Measurements from ENCODE around the gene FCGR3A. TPM values are rescaled to one million over a fixed set of nuclear protein-coding genes. Genes with fewer than 3 reads are reported as not detected.
"Not testable (repeated sequence)": the region's sequence is repeated elsewhere in the genome, so short reads cannot be mapped to it uniquely, and the experiment has no call there.

Gene FCGR3A
- total RNA-seq, 1 donor from 2014 or later = not detected

DNA sequence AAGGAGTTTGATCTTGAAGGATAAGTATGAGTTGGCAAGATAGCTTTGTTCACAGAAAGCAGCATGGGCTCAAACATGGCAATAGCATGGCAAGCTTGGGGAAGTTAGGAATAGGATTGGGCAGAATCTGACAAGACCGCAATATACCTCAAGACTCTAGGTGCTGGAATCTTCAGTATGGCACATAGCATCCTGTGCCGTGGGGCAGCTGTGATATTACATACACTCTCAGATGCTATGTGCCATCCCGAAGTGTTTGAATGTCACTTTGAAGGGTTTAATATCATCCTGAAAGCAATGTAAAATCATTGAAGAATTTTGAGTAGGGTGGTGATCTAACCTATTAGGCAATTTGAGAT is 17.0 kb upstream of the FCGR3A start:
- H3F3A ChIP-seq (ENCODE audit: low read depth); H3K4me1 Mint-ChIP-seq; H3K27ac Mint-ChIP-seq; H3K4me3 Mint-ChIP-seq; H3K27me3 ChIP-seq; H3K9me3 Mint-ChIP-seq; H3K9me3 ChIP-seq (ENCODE audit: low read depth); H3K4me1 ChIP-seq; H3K9ac ChIP-seq; H3K4me3 ChIP-seq; H3K79me2 ChIP-seq (ENCODE audit: low read depth); H4K20me1 ChIP-seq (ENCODE audit: low read depth); DNase-seq (ENCODE audit: low spot score); H3K36me3 Mint-ChIP-seq; H3K36me3 ChIP-seq; H3K4me2 ChIP-seq; H3K27me3 Mint-ChIP-seq (ENCODE audit: insufficient read depth, low read depth); H3K27ac ChIP-seq: not testable (repeated sequence)
- peak overlapping the region; percentile 86 for H2AFZ ChIP-seq (replicated peaks)

DNA sequence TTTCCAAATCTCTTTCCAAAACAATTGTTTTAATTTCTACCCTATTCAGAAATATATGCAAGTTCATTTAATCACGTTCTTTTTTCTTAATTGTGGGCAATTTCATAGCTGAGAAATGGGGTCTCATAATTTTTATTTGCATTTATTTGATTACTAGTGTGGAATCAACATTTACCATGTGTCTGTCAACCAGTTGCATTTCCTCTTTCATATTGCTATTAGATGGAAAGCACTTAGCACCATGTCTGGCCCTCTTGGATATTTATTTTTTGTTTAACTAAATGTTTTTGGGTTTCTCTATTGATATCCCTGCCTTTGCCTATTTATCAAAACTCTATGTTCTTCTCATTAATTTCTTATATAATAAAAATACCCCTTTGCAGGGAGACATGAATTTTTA is 13.9 kb upstream of the FCGR3A start:
- not testable (repeated sequence) for H3K9me3 Mint-ChIP-seq, H3K4me1 Mint-ChIP-seq

DNA sequence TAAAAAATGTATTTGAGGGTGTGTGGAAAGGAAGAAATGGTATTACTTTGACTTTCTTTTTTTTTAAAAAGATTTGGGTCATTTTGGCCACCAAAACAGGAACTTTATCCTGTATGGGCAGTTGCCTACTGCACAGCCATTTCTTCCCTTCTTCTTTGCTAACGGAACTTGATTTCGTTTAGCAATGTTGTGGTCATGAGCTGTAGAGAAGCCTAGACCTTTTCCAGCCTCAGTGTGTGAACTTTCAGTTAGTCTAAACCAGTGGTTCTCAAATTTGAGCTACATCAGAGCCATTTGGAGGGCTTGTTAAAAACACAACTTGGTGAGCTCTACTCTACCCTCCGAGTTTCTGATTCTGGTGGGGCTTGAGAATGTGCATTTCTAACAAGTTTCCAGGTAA is 12.8 kb upstream of the FCGR3A start:
- H3K9me3 ChIP-seq (ENCODE audit: low read depth); DNase-seq (ENCODE audit: low spot score); H3K4me2 ChIP-seq; H3K79me2 ChIP-seq (ENCODE audit: low read depth); H3K27me3 ChIP-seq; H3K27ac ChIP-seq; H3K27me3 Mint-ChIP-seq (ENCODE audit: insufficient read depth, low read depth); H3K9ac ChIP-seq; H2AFZ ChIP-seq (replicated peaks); H3K4me1 ChIP-seq; H3K27ac Mint-ChIP-seq; H3K9me3 Mint-ChIP-seq; H3K4me1 Mint-ChIP-seq; H4K20me1 ChIP-seq (ENCODE audit: low read depth); H3F3A ChIP-seq (ENCODE audit: low read depth); H3K4me3 Mint-ChIP-seq; H3K36me3 Mint-ChIP-seq; H3K4me3 ChIP-seq; H3K36me3 ChIP-seq: not testable (repeated sequence)

More for the DNA sequence above, 13.9 kb upstream of the FCGR3A start:
- DNase-seq (ENCODE audit: low spot score); H3K36me3 Mint-ChIP-seq; H3K27ac ChIP-seq; H3K9ac ChIP-seq; H3K4me2 ChIP-seq; H2AFZ ChIP-seq (replicated peaks); H4K20me1 ChIP-seq (ENCODE audit: low read depth); H3F3A ChIP-seq (ENCODE audit: low read depth); H3K27me3 ChIP-seq; H3K36me3 ChIP-seq; H3K4me1 ChIP-seq; H3K79me2 ChIP-seq (ENCODE audit: low read depth); H3K4me3 ChIP-seq; H3K4me3 Mint-ChIP-seq; H3K27ac Mint-ChIP-seq; H3K27me3 Mint-ChIP-seq (ENCODE audit: insufficient read depth, low read depth); H3K9me3 ChIP-seq (ENCODE audit: low read depth): not testable (repeated sequence)

DNA sequence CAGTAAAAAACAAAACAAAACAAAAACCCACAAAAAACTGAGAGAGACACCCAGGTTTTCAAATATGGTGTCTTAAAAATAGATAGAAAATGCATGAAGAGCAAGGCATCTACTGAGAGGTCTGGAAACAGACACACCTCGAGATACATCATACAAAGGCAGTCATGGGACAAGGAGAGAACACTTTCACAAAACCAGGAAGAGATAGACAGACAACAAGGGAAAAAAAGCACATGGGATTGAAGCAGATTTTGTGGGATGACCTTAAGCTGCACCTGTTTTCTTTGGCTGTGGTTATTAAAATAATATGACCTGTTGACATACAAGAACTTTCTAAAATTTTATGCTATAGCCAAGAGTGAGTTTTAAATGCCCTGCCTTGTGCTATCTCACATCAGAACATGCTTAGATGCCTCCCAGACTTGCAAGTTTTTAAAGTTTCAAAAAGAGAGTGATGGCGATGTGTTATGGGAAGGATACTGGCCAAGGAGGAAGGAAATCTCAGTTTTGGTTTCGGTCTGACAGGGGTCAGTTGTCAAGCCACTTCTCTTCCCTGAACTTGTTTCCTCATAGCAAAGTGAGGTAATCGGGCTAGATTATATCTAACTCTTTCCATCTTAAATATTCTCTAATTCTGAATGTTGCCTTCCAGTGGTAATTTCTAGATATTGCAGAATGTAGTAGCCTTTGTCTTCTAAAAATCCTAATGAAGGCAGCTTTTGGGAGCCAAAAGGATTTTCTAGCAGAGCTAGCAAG is 11.5 kb upstream of the FCGR3A start:
- not testable (repeated sequence) for H3K4me2 ChIP-seq; H3K4me1 ChIP-seq; H3K9ac ChIP-seq; H3K36me3 ChIP-seq; H3K4me3 ChIP-seq; H3K27me3 ChIP-seq; H3K9me3 Mint-ChIP-seq; H3K27me3 Mint-ChIP-seq (ENCODE audit: insufficient read depth, low read depth); H3K27ac Mint-ChIP-seq; H2AFZ ChIP-seq (replicated peaks); H3K4me3 Mint-ChIP-seq; DNase-seq (ENCODE audit: low spot score); H3K9me3 ChIP-seq (ENCODE audit: low read depth); H3K36me3 Mint-ChIP-seq; H3K27ac ChIP-seq; H3K4me1 Mint-ChIP-seq; H3F3A ChIP-seq (ENCODE audit: low read depth); H3K79me2 ChIP-seq (ENCODE audit: low read depth); H4K20me1 ChIP-seq (ENCODE audit: low read depth)

DNA sequence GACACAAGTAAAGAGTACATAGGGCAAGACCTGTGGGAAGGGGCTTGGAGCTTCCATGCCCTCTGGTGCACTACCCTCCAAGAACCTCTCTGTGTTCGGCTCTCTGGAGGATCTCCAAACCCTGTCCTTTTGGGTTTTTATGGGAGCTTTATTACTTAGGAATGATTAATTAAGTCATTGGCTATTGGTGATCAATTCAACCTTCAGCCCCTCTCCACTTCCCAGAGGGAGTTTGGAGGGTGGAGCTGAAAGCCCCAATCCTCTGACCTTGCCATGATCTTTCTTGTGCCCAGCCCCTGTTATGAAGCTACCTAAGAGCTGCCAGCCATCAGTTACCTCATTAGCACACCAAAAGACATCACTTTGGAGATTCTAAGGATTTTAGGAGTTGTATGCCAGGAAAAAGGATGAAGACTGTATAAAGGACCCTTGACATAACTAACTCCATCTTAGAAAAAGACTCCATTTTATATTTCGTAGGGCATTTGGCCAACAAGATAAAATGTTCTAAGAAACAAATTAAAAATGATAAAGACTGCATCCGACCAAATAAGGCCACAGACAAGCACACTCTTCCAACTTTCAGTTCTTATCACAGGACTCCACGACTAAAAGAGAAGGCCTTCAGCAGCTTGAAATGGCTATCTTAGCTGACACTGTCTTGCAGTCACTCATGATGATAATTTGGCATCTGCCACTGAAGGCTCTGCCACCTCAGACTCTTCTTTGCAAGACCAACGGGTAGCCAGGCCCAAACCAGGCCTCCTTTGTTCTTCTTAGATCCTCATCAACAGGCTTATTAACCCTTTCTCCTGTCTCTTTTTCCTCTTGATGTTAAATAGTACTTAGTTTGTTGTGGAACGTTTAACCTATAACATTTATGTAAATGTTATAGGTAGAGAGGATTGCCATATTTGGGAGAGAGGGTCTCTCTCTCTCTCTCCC is 8.2 kb upstream of the FCGR3A start:
- H3K27ac ChIP-seq; H3K36me3 Mint-ChIP-seq; H3K9ac ChIP-seq; H3K4me1 Mint-ChIP-seq; H3K4me2 ChIP-seq; H3K27me3 Mint-ChIP-seq (ENCODE audit: insufficient read depth, low read depth); H3K79me2 ChIP-seq (ENCODE audit: low read depth); H3F3A ChIP-seq (ENCODE audit: low read depth); H3K9me3 Mint-ChIP-seq; H3K9me3 ChIP-seq (ENCODE audit: low read depth); H3K27me3 ChIP-seq; H3K27ac Mint-ChIP-seq; H4K20me1 ChIP-seq (ENCODE audit: low read depth); H2AFZ ChIP-seq (replicated peaks); H3K4me3 Mint-ChIP-seq; H3K4me3 ChIP-seq; DNase-seq (ENCODE audit: low spot score); H3K4me1 ChIP-seq; H3K36me3 ChIP-seq: not testable (repeated sequence)

DNA sequence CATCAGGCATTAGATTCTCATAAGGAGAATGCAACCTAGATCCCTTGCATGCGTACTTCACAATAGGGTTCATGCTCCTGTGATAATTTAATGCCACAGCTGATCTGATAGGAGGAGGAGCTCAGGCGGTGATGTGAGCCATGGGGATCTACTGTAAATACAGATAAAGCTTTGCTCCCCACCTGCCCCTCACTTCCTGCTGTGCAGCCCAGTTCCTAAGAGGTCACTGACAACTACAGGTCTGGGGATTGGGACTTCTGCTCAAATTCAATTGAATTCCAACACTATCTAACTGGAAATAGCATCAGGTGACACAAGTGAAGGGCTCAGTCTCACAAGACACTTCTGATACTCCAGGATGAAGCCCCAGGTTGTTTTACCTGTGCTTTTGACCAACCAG is 7.4 kb upstream of the FCGR3A start:
- not testable (repeated sequence) for H3K9me3 ChIP-seq (ENCODE audit: low read depth); H3K36me3 Mint-ChIP-seq; H3K27ac ChIP-seq

DNA sequence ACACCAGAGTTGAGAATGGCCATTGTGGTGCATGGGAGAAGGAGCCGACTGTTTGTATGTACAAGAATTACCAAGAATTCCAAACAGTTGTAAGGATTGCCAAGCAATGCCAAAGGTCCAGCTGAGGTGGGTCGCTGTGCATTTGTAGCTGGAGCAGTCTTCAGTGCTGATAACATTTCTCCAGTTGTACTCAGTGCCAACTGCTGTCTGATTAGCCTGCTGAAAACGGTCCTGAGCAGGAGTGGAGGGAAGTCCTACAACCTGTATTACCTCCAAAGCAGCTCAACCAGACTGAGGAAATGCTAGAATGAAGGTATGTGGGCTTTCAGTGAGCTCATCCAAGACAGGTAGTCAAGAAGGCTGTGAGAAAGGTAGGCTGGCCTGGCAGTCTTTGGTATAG is 6.5 kb upstream of the FCGR3A start:
- not testable (repeated sequence) for DNase-seq (ENCODE audit: low spot score); H3K27ac Mint-ChIP-seq; H3K9me3 ChIP-seq (ENCODE audit: low read depth); H3K4me1 Mint-ChIP-seq; H3K27me3 ChIP-seq; H3K4me3 ChIP-seq; H3K4me2 ChIP-seq; H3K36me3 ChIP-seq; H3K4me3 Mint-ChIP-seq; H3K79me2 ChIP-seq (ENCODE audit: low read depth); H3F3A ChIP-seq (ENCODE audit: low read depth); H3K9ac ChIP-seq; H3K27ac ChIP-seq; H4K20me1 ChIP-seq (ENCODE audit: low read depth); H3K36me3 Mint-ChIP-seq; H3K27me3 Mint-ChIP-seq (ENCODE audit: insufficient read depth, low read depth); H3K9me3 Mint-ChIP-seq; H2AFZ ChIP-seq (replicated peaks); H3K4me1 ChIP-seq

More for the DNA sequence above, 7.4 kb upstream of the FCGR3A start:
- H2AFZ ChIP-seq (replicated peaks); H3K27ac Mint-ChIP-seq; H3K9me3 Mint-ChIP-seq; H3K4me3 ChIP-seq; H4K20me1 ChIP-seq (ENCODE audit: low read depth); H3F3A ChIP-seq (ENCODE audit: low read depth); H3K79me2 ChIP-seq (ENCODE audit: low read depth); H3K4me1 ChIP-seq; H3K4me2 ChIP-seq; H3K36me3 ChIP-seq; H3K27me3 ChIP-seq; H3K9ac ChIP-seq; H3K4me1 Mint-ChIP-seq; H3K27me3 Mint-ChIP-seq (ENCODE audit: insufficient read depth, low read depth); H3K4me3 Mint-ChIP-seq; DNase-seq (ENCODE audit: low spot score): not testable (repeated sequence)

DNA sequence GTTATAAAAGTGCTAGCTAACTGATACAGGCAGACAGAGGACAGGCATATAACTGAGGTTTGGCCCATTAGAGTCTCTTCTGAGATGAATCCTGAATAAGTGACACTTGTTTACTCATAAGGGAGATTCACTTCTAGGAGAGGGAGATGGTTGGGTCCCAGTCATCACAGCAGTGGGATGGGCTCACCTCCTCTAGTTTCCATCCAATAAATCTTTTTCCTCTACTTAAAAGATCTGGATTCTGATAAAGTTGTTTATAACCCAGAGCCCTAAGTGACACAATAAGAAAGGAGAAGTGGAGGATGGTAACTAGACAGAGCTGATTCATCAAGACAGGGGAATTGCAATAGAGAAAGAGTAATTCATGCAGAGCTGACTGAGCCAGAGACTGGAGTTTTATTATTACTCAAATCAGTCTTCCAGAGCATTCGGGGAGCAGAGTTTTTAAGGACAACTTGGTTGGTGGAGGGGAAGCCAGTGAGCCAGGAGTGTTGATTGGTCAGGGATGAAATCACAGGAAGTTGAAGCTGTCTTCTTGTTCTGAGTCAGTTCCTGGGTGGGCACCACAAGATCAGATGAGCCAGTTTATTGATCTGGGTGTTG is 5.3 kb upstream of the FCGR3A start:
- not testable (repeated sequence) for H3K36me3 ChIP-seq; H3K4me2 ChIP-seq; H3K9me3 Mint-ChIP-seq; H3K27me3 ChIP-seq; H3K4me1 Mint-ChIP-seq; H3F3A ChIP-seq (ENCODE audit: low read depth); H3K4me1 ChIP-seq; H3K9me3 ChIP-seq (ENCODE audit: low read depth); H3K27me3 Mint-ChIP-seq (ENCODE audit: insufficient read depth, low read depth); H3K27ac ChIP-seq; H3K27ac Mint-ChIP-seq; H3K79me2 ChIP-seq (ENCODE audit: low read depth); H4K20me1 ChIP-seq (ENCODE audit: low read depth); H3K4me3 Mint-ChIP-seq; H2AFZ ChIP-seq (replicated peaks); H3K9ac ChIP-seq; H3K4me3 ChIP-seq; DNase-seq (ENCODE audit: low spot score); H3K36me3 Mint-ChIP-seq

Measured in neural progenitor cell (in vitro differentiated cells).